Colonic mucosa (tissue), 4 donors: ENCODE data around the gene UPB1. TPM values are rescaled to one million over a fixed set of nuclear protein-coding genes. Genes with fewer than 3 reads are reported as not detected.
A peak's percentile ranks its signal among the peaks of the same experiment; 100 is the strongest.

Experiments used
- DNase-seq: peaks from one replicate; pipeline ENCODE4 v3.0.0-alpha.2; 2020
- H3K27ac ChIP-seq: fragments of 200-600 bp; one replicate; pipeline ENCODE4 v1.8.0; 2021
- H3K27me3 ChIP-seq: fragments of 200-600 bp; one replicate; pipeline ENCODE4 v1.8.0; 2021
- H3K36me3 ChIP-seq: fragments of 200-600 bp; one replicate; pipeline ENCODE4 v1.8.0; 2021
- H3K4me1 ChIP-seq: fragments of 200-600 bp; one replicate; pipeline ENCODE4 v1.8.0; 2021; ENCODE audit warnings: mild to moderate bottlenecking
- H3K4me3 ChIP-seq: fragments of 200-600 bp; one replicate; pipeline ENCODE4 v1.8.0; 2021
- H3K9ac ChIP-seq, 2 donors: one replicate each; pipeline ENCODE4 v1.7.0; 2013; ENCODE audit warnings: control low read depth in 2 of 2, low read depth in 2 of 2, low read length in 2 of 2
- H3K9me3 ChIP-seq: fragments of 200-600 bp; one replicate; pipeline ENCODE4 v1.8.0; 2021
- CTCF ChIP-seq: fragments of 200-600 bp; IDR thresholded peaks from one replicate; pipeline ENCODE4 v1.8.0; 2022; ENCODE audit warnings: antibody characterized with exemption, mild to moderate bottlenecking
- intact Hi-C: fragments of 100-400 bp; cut with DNase I; formaldehyde crosslinking; loops from one replicate; pipeline ENCODE4 v1.14.1; 2022
- total RNA-seq, 2 donors: library from RNA; stranded (reverse); fragmentation: NEBNext Ultra II Directional in 1 of 2; extraction: Animal tissue kit (Norgen Biotek cat#: 25700) in 1 of 2; gene quantifications; one replicate each; pipeline ENCODE4 v1.2.1, GENCODE V29; 2021
- donor health status: healthy.
- donor health status: DM: no; HTN: no; CAD: no.
- donor health status: DM: no; HTN: no; CAD: no.

UPB1 gene
- total RNA-seq, 2 donors from 2014 or later = 0.16 to 0.20 TPM

DNA sequence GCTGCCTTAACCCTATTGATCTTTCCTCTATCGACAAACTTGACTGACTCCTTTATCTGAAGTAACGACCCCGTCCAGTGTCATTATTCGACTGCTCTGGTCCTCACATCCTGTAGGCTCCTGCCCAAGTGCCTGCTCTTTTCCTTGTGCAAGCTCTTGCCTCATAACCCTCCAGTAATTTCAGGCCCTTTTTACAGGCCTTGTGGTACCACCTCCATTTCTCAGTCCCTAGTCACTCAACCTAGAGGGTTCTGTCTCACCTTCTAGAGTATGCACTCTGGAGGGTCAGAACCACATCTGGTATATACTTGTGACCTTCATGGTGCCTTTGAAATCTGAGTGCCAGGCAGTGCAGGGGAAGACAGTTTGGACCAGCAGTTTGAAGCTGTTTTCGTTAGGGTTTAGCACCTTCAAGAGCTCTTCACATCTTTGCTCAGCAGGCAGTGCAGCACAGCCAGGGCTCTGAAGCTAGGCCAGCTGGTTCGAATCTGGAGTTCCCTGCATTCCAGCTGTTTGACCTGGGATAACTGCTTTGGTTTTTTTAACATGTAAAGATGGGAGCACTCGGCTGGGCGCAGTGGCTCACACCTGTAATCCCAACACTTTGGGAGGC is 71.9 kb downstream of the UPB1 start:
- no peak overlapping the region for H3K9ac ChIP-seq
- no peak overlapping the region for H3K27ac ChIP-seq
- no peaks in the 10 kb centered on the region for H3K27me3 ChIP-seq
- H3K36me3 ChIP-seq = peaks cover 5% of the 10 kb centered on the region
- no peaks in the 10 kb centered on the region for H3K4me1 ChIP-seq
- intact Hi-C loops = no loop called here
- no peak overlapping the region for H3K4me3 ChIP-seq
- H3K9me3 ChIP-seq = no peaks in the 10 kb centered on the region
- no peak for TF ChIP-seq CTCF
- no peak for DNase-seq

- no peak overlapping the region for H3K4me3 ChIP-seq
- H3K9me3 ChIP-seq = no peaks in the 10 kb centered on the region
- H3K36me3 ChIP-seq = peaks cover 5% of the 10 kb centered on the region
- no peaks in the 10 kb centered on the region for H3K4me1 ChIP-seq
- H3K9ac ChIP-seq = no peak overlapping the region
- H3K27me3 ChIP-seq = no peaks in the 10 kb centered on the region
- DNase-seq = no peak
- intact Hi-C loops = no loop called here
- no peak overlapping the region for H3K27ac ChIP-seq
- TF ChIP-seq CTCF = no peak
Measured at GRCh38 chr22:24567668-24568067, 72.5 kb downstream of the UPB1 start.

DNA sequence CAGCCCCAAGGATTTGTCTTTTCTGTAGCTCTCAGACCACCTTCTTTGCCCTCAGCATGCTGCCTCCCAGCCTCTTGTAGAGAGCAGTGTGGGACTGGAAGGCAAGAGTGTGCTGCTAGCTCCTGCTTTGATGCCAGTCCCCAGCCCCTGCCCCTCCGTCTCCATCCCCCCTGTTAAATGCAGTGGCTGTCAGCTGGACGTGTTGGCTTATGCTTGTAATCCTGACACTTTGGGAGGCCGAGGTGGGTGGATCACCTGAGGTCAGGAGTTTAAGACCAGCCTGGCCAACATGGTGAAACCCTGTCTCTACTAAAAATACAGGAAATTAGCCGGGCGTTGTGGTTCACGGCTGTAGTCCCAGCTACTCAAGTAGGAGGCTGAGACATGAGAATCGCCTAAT is 76.1 kb downstream of the UPB1 start:
- Histone ChIP-seq H3K27ac (no peak overlapping the region), H3K36me3 (peaks cover 14% of the 10 kb centered on the region), H3K4me3 (no peak overlapping the region), H3K4me1 (no peaks in the 10 kb centered on the region), H3K9ac (no peak overlapping the region), H3K9me3 (no peaks in the 10 kb centered on the region), H3K27me3 (no peaks in the 10 kb centered on the region)
- intact Hi-C loops = no loop called here
- no peak for TF ChIP-seq CTCF
- DNase-seq = no peak

- Histone ChIP-seq H3K9ac (no peak overlapping the region), H3K36me3 (peaks cover 9% of the 10 kb centered on the region), H3K9me3 (no peaks in the 10 kb centered on the region), H3K27ac (peak overlapping the region; percentile 32), H3K4me1 (peaks cover 4% of the 10 kb centered on the region), H3K4me3 (no peak overlapping the region), H3K27me3 (no peaks in the 10 kb centered on the region)
- no peak for TF ChIP-seq CTCF
- intact Hi-C loops = no loop called here
- no peak for DNase-seq
Measured at GRCh38 chr22:24576778-24577177, 81.6 kb downstream of the UPB1 start.

Other genes with a start within 250 kb of the UPB1 start
- gene SPECC1L, start 224.5 kb upstream of the UPB1 start, total RNA-seq = 10 to 100 TPM; 45.3 to 55.3 TPM
- gene ADORA2A, start 67.7 kb upstream of the UPB1 start, total RNA-seq = 1 to 10 TPM; 1.5 to 2.5 TPM
- 100 to 1,000 TPM; 188 to 207 TPM for gene GUCD1, start 59.8 kb downstream of the UPB1 start, total RNA-seq
- 100 to 1,000 TPM in 1 of 2 donors, 10 to 100 TPM in 1; 71.4 to 142 TPM for gene SNRPD3, start 60.7 kb downstream of the UPB1 start, total RNA-seq
- gene LRRC75B, start 97.7 kb downstream of the UPB1 start, total RNA-seq = 10 to 100 TPM in 1 of 2 donors, 1 to 10 TPM in 1; 7.9 to 10.2 TPM
- gene GGT1, start 107.9 kb downstream of the UPB1 start, total RNA-seq = 10 to 100 TPM; 16.8 to 50.4 TPM